Esophagus squamous epithelium (tissue), 4 donors: Measurements from ENCODE around the gene TMEM89.

Experiments used
- CTCF ChIP-seq, 6 experiments: fragments of 450-650 bp in 4 of 6; fragments of 200-600 bp in 2 of 6; sonication (generic) in 2 of 6; IDR thresholded peaks; one replicate each; pipeline ENCODE4 v1.5.1; 2016 to 2019; ENCODE audit warnings: antibody characterized with exemption in 6 of 6, mild to moderate bottlenecking in 4 of 6, moderate library complexity in 4 of 6
- POLR2A ChIP-seq, 4 donors: fragments of 450-650 bp; IDR thresholded peaks; one replicate each; pipeline ENCODE4 v1.6.1; 2017; ENCODE audit warnings: antibody characterized with exemption in 4 of 4, mild to moderate bottlenecking in 4 of 4, moderate library complexity in 3 of 4

GRCh38 chr3:48655606-48656005 is 34.0 kb upstream of the TMEM89 start:
- TF ChIP-seq CTCF (IDR thresholded peaks at IDR 0.05): no peak
- no peak for TF ChIP-seq POLR2A (IDR thresholded peaks at IDR 0.05)
